Stimulated activated CD8-positive, alpha-beta memory T cell treated with anti-CD3 and anti-CD28 coated beads, Interleukin-7, amount 100 ng/mL, for 24 hours (primary cell): Measurements from ENCODE around the gene CNST.
"Not testable (repeated sequence)": the region's sequence is repeated elsewhere in the genome, so short reads cannot be mapped to it uniquely, and the experiment has no call there.

Source experiments
- DNase-seq: peaks from one replicate; pipeline ENCODE4 v3.0.0-alpha.2; 2020; ENCODE audit warnings: low read depth

Gene CNST

GRCh38 chr1:246711548-246712003, 145.3 kb downstream of the CNST start:
- no peak for DNase-seq

- not testable (repeated sequence) for DNase-seq
These were observed 146.2 kb downstream of the CNST start for GRCh38 chr1:246712428-246712827.
